Tibial nerve (tissue), 4 donors: ENCODE data around the gene MED13L.

Source experiments
- EP300 ChIP-seq, 2 donors: sonication (generic); formaldehyde crosslinking; IDR thresholded peaks; one replicate each; pipeline ENCODE4 v1.6.1; 2017; ENCODE audit warnings: antibody characterized with exemption in 2 of 2, mild to moderate bottlenecking in 1 of 2
- POLR2A ChIP-seq, 2 donors: fragments of 450-650 bp; IDR thresholded peaks; one replicate each; pipeline ENCODE4 v1.6.1; 2017; ENCODE audit warnings: antibody characterized with exemption in 2 of 2, mild to moderate bottlenecking in 2 of 2, moderate library complexity in 2 of 2
- TF ChIP-seq, protein P1 (sequence below), 5 experiments: fragments of 200-600 bp in 3 of 5; fragments of 450-650 bp in 2 of 5; sonication (generic) in 3 of 5; IDR thresholded peaks; one replicate each; pipeline ENCODE4 v1.5.1; 2016 to 2019; ENCODE audit warnings: antibody characterized with exemption in 5 of 5, mild to moderate bottlenecking in 3 of 5, moderate library complexity in 2 of 5

DNA sequence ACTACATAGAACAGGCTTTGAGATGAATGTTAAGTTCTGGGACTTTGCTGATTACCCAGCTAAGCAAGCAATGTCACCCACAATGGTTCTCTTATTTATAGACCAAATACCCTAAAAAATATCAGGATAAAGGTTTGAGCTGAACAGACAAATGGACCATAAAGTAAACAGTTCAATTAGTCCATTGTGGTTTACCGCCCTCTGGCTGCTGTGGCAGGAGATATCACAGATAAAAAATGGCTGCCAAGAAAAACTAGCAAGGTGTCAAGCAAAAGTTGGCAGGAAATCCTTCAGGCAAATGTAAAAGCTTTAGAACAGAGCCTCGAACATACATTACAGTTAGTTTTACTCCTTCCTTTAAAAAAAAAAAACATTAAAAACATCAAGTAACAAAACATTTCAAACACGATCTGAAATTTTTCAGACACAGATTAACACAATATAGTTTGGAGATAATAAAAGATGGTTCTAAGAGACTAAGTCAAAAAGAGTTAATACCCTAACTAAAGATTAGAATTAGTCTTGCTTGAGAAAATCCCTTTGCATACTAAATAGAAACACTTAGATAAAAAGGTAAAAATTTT is 41.3 kb downstream of the MED13L start:
- TF ChIP-seq POLR2A (IDR thresholded peaks at IDR 0.05) (no peak), EP300 (IDR thresholded peaks at IDR 0.05) (peak in 1 of 2 donors; percentile 48)
- TF ChIP-seq, protein P1, sequence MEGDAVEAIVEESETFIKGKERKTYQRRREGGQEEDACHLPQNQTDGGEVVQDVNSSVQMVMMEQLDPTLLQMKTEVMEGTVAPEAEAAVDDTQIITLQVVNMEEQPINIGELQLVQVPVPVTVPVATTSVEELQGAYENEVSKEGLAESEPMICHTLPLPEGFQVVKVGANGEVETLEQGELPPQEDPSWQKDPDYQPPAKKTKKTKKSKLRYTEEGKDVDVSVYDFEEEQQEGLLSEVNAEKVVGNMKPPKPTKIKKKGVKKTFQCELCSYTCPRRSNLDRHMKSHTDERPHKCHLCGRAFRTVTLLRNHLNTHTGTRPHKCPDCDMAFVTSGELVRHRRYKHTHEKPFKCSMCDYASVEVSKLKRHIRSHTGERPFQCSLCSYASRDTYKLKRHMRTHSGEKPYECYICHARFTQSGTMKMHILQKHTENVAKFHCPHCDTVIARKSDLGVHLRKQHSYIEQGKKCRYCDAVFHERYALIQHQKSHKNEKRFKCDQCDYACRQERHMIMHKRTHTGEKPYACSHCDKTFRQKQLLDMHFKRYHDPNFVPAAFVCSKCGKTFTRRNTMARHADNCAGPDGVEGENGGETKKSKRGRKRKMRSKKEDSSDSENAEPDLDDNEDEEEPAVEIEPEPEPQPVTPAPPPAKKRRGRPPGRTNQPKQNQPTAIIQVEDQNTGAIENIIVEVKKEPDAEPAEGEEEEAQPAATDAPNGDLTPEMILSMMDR (IDR thresholded peaks at IDR 0.05): peak; percentile 54 to 81 (median 69)
